NCI-H2081 (cell line): ENCODE data around the gene SPEN.
"Not testable (repeated sequence)": the region's sequence is repeated elsewhere in the genome, so short reads cannot be mapped to it uniquely, and the experiment has no call there.

Experiments
- DNase-seq, 2 experiments: peaks; one replicate each; lab custom pipeline; 2025; lab: John Stamatoyannopoulos, UW

Gene SPEN

DNA sequence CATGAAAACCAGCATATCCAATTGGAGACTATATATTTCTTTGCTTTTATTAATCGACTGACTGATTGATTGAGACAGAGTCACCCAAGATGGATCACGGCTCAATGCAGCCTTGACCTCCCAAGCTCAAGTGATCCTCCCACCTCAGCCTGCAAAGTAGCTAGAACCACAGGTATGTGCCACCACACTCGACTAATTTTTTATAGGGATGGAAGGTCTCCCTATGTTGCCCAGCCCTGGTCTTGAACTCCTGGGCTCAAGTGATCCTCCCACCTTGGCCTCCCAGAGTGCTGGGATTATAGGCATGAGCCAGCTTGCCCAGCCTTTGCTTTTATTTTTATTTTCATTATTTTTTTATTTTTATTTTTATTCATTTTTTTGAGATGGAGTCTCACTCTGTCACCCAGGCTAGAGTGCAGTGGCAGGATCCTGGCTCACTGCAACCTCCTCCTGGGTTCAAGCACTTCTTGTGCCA, 5.4 kb downstream of the SPEN start:
- no peak for DNase-seq

DNA sequence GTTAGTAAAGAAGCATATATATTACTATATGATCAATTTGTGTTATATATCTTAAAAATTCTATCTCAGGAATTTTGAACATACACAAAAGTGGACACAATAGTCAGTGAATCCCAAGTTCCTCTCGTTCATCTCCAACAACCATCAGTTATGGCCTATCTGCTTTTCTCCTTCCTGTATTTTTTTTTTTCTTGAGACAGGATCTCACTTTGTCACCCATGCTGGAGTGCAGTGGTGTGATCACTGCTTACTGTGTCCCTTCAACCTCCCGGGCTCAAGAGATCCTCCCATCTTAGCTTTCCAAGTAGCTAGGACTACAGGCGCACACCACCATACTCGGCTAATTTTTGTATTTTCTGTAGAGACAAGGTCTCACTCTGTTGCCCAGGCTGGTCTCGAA, 9.4 kb downstream of the SPEN start:
- no peak for DNase-seq

DNA sequence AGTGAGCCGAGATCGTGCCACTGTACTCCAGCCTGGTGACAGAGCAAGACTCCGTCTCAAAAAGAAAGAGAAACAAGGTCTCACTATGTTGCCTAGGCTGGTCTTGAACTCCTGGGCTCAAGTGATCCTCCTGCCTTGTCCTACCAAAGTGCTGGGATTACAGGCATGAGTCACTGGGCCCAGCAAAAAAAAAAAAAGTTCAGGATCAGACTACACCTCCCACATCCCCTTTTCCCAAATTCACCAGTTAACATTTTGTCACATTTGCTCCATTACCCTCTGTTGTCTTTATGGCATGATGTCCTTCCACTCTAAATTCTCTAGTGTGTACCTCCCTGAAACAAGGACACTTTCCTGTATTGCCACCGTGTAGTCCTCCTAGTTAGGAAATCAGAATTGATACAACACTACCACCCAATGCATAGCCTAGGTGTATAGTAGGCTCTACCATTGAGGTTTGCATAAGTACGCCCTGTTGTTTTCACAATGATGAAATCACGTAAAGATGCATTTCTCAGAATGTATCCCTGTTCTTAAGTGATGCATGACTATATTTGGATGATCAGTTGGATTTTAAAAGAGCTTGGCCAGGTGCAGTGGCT, 10.7 kb downstream of the SPEN start:
- no peak for DNase-seq

DNA sequence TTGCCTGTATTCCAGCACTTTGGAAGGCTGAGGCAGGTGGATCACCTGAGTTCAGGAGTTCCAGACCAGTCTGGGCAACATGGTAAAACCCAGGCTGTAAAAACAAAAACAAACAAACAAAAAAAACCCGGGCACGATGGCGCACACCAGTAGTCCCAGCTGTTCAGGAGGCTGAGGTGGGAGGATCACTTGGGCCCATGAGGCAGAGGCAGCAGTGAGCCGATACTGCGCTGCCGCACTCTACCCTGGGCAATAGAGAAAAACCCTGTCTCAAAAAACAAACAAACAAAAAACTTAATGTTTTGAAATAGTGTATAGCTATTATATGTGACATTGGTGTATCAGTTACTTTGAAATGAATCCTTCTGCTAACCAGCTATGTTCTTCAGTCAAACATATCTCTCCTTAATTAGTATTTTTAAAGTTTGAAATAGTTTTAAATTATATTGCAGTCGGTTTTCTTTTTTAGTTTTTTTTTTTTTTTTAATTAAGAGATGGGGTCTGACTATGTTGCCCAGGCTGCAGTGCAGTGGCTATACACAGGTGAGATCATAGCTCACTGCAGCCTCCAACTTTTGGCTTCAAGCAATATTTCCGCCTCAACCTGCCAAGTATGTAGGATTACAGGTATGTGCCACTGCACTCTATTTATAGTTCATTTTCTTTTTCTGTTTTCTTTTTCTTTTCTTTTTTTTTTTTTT, 11.3 kb downstream of the SPEN start:
- no peak for DNase-seq

DNA sequence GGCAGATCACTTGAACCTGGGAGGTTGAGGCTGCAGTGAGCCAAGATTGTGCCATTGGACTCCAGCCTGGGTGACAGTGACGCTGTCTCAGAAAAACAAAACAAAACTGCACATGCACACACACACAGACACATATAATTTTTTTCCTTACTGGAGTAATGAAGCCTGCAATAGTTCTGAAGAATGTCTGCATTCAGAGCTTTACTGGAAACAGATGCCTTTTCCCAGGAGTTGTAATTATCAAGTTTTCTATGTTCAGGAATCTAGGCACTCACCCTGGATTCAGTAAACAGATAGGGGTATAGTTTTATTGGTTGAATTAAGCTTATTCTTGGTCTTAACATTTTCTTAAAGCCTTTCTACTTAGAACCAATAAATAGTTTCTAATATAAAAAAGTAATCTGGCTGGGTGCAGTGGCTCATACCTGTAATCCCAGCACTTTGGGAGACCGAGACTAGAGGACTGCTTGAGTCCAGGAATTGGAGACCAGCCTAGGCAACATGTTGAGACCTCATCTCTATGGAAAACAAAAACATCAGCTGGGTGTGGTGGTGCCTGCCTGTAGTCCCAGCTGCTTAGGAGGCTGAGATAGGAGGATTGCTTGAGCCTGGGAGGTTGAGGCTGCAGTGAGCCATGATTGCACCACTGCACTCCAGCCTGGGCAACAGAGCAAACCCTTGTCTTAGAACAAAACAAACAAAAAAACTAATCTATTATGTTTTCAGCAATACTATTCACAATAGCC, 15.8 kb downstream of the SPEN start:
- no peak for DNase-seq

DNA sequence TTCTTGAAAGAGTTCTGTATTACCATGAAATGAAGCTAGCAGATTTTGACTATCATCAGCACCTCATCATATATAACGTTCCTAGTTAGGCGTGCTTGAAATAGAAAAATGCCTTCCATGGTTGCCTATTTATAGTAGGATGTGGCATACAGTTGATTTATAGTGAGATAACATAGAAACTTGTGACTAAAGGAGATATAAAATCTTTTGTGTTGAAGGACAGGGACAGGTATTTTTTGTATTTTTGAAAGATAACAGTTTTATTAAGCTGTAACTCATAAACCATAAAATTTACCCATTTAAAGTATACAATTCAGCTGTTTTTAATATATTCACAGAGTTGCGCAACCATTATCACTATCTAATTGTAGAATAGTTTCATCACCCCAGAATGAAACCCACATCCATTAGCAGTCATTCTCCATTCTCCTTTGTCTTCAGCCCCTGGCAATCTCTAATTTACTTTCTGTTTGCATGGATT, 19.3 kb downstream of the SPEN start:
- DNase-seq: no peak

DNA sequence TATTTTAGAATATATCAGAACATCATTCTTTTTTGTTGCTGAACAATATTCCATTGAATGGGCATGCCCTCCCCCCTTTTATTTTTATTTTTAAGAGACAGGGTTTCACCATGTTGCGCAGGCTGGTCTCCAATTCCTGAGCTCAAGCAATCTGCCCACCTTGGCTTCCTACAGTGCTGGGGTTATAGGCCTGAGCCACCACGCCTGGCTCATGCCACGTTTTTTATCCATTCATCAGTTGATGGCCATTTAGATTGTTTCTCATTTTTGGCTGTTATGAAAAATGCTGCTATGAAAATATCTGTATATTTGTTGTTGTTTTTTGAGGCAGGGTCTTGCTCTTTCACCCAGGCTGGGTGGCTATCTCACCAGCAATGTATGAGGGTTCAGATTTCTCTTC, 19.8 kb downstream of the SPEN start:
- DNase-seq: no peak

DNA sequence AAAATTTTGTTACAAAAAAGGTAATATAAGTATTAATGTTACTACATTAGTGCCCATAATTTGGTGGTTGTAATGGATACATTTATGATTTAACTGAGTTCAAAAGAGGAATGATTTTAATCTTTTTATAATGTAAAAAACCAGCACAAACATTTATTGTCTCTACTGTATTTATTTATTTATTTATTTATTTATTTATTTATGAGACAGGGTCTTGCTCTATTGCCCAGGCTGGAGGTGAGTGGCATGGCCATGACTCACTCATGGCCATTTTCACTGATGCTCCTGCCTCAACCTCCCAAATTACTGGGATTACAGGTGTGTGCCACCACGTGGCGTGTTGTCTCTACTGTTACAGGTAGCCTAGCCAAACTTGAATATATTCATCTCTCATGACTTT, 21.9 kb downstream of the SPEN start:
- no peak for DNase-seq

DNA sequence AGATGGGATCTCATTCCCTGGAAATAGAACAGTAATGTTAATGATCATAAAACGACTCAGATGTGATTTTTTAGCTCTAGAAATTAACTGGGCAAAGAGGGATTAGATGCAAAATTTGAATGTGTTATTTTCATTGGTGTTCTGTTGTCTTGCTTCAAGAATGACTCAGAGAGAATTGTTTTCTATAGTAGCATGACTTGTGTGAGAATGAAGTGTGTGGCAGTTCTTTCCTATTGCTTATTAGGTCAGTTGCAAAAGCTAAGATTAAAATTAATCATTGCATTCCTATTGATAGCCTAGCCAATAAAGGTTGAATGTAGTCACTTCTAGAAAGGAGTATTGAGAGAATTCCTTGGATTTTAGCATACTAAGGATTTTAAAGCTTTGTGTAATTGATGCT, 22.9 kb downstream of the SPEN start:
- no peak for DNase-seq

DNA sequence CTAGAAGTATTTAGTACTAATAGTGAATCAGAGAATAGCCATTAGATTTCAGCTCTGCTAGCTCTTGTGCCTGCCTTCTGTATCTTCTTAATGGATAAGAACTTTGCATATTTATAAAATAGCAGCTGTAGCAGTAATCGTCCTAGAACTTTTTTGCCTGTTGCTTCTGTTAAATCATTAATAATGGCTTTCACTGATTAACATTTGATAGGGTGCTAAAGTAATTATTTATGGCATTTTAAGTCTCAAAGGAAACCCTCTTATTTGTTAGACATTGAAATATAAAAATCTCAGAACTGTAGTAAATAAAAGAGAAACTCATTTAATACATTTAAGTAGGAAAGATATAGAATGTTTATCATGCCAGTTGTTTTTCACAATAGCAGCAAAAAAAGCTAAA, 27.0 kb downstream of the SPEN start:
- no peak for DNase-seq

DNA sequence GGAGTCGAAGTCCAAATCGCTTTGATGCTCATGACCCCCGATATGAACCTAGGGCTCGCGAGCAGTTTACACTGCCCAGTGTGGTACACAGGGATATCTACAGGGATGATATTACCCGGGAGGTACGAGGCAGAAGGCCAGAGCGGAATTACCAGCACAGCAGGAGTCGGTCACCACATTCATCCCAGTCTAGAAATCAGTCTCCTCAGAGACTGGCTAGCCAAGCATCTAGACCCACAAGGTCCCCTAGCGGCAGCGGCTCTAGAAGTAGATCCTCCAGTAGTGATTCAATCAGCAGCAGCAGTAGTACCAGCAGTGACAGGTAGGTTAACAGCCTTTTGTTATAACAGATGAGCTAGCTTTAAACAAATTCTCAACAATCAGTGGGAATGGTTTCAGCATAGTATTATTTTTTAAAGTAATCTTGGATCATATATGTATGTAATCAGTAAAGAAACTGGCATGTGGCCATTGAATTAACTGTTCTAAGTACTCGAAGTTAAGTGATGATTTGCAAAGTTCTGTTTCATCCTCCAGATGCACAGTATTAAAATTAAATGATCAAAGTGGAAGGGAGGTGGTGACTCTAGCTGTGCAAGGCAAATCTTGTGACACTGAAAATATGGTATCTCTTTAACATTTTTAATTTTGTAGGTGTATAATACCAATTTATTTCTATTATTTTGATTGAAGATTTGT, 29.0 kb downstream of the SPEN start:
- no peak for DNase-seq

DNA sequence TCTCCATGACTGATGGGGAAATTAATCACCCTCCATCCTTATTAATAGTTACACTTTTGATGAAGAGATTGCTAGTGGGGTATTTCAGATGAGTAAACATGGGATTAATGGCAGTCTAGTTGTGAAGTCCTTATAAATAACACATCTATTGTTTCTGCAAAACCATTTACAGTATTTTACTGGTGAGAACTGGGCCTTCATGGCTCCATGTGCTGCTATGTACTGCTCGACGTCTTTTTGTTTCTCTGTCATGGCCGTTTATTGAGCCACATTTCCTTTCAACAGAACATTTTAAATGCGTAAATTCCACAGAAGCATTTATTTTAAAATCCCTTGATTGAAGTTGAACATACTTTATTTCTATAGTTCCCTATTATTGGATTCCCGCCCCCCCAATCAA, 34.5 kb downstream of the SPEN start:
- no peak for DNase-seq

DNA sequence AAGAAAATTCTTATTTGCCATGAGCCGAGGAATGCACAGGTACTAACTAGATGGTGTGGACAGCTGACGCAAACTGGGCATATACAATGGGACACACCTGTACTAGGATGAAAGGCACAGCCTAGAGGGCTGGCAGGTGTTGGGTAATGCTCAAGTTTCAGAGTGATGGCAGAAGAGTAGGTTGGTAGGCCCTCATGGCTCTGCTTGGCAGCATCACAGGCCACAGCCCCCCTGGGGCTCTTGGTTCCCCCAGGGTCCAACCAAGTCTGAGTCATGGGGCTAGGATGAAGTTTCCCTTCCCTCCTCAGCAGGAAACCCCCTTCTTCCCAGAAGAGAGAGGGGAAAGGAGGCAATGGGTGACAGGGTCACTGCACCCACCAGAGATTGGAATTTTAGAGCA, 35.2 kb downstream of the SPEN start:
- DNase-seq: no peak

DNA sequence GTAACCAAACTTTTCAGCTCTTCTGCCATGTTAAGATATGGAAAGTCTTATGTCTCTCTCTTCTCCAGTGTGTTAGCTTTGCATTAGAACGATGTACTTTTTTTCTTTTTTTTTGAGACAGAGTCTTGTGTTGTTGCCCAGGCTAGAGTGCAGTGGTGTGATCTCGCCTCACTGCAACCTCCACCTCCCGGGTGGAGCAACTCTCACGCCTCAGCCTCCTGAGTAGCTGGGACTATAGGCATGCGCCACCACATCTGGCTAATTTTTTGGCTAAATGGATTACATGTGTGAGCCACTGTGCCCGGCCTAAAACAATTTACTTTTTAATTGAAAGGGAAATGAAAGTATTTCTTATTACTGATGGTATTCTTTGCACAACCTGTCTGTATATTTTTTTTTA, 35.8 kb downstream of the SPEN start:
- no peak for DNase-seq

DNA sequence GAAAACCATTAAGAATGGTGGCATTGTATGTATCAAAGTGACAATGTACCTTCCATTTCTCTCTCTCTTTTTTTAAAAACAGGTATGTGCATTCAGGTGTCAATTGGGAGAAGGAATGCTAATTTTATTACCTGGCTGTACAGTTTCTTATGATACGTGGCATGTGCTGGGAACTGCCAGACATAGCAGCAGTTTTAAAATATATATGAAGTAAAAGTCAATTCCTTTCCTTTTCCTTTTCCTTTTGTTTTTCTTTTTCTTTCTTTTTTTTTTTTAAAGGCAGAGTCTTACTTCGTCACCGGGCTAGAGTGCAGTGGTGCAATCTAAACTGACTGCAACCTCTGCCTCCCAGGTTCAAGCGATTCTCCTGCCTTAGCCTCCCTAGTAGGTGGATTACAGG, 37.0 kb downstream of the SPEN start:
- DNase-seq: no peak

DNA sequence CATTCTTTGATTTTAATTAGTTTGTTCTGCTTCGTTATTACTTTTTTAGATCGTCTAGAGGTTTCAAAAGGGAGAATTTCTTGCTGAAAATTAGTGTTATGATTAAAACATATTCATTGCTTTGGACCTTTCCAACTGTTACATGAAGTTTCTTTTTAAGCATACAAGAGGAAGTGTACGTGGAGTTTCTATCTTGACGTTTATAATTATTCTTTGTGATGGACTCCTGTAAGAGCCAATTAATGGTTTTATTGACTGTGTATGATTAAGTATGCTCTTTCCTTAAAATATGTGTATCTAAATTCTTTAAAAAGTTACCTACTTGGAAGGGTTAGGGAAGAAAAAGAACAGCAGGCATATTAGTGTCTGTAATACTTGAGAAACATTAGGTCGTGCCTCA, 37.8 kb downstream of the SPEN start:
- DNase-seq: no peak

DNA sequence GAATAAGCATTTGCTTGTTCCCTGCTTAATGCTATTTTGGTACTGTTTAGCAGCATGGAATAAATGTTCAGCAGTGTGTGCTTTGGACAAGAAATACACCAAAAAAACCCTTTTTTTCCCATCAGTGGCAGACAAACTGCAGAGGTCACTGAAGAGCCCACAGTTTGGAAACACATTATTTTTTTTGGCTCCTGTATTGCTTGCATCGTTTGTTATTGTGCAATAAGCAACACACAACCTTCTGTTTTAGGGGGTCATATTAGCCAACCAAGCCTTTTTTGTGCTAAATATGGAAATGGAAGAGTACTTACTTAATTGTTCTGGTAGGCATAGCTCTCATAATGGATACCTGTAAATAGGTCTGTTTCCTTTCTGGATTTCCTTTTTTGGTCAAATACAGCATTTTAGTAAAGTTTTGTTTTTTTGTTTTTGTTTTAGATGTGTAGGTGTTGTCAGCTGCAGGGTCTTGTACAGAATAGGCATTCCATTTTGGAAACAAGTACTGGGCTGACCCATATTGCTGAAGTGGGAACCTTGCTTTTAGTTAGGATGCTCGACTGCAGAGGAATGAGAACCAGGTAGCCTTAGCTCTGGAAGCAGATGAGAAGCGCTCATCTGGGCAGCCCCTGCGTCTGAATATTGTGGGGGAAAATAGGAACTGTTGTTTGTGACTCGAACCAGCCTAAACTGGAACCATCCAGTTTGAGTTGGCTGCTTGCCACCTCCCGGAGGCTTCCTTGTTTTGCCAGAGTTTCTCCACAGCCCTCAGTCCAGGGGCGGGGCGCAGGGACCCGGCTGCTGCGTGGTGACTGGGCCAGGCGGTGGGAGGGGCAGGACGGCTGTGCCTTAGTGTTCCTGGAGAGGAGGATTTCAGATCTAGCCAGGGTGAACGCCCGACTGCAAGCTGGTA, 38.4 kb downstream of the SPEN start:
- peak; percentile 77 to 84 for DNase-seq

DNA sequence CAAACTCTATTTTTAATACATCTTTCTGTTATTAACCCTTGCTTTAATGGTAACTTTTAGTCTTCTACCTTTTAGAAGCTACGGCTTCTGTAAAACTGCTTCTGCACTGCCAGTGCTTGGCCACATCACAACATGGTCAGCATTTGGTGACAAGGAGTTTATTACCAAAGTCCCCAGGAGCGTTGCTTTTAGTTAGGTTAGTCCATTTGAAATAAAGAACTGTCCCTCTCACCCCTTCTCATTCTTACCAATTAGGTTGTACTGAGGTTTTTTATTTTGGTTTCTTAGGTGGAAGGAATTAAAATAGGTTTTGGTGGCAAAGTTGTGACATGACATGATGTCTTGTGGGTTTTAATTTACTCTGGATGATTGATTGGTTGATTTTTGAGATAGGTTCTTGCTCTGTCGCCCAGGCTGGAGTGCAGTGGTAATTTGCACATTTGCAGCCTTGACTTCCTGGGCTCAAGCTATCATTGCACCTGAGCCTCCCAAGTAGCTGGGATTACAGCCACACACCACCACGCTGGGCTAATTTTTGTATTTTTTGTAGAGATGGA, 39.2 kb downstream of the SPEN start:
- no peak for DNase-seq

DNA sequence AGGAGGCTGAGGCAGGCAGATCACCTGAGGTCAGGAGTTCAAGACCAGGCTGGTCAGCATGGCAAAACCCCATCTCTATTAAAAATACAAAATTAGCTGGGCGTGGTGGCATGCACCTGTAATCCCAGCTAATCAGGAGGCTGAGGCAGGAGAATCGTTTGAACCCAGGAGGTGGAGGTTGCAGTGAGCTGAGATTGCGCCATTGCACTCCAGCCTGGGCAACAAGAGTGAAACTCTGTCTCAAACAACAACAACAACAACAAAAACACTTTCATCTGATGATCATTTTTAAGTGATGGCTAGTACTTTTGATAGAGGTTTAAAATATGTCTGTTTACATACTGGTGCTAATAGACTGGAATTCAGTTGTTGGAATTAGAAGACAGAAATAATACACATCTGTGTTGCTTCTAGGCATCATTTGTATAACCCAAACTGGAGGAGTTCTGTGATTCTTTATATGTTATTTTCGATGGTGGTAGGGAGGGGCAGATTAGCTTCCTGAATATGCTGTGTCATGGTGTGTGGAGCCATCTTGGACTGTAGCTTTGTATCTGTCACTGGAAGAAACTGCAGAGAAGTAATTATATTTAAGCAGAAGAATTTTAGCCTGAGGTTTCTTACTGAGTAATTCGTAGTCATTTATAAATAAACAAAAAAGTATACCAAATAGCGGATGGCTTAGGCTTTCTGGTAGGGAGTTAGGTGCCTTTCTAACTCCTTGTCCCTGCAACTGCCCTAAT, 45.5 kb downstream of the SPEN start:
- DNase-seq: not testable (repeated sequence)

DNA sequence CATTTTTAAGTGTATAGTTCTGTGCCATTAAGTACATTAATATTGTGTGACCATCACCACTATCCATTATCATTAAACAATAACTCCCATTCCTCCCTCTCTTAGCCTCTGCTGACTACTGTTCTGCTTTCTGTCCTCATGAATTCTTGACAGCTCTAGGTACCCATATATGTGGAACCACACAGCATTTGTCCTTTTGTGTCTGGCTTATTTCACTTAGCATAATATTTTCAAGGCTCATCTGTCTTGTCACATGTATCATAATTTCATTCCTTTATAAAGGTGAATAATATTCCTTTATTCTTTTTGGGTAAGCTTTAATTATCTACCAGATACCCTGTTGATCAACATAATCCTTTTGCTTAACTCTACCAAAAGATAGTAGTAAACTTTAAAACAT, 47.7 kb downstream of the SPEN start:
- DNase-seq: no peak
